Neural cell (in vitro differentiated cells): ENCODE measurements around the gene FLT1.

Experiments
- EP300 ChIP-seq: fragments of 450-650 bp; conservative IDR thresholded peaks from 2 replicates; pipeline ENCODE4 v1.6.1; 2014; ENCODE audit warnings: antibody characterized with exemption, mild to moderate bottlenecking, moderate library complexity; ENCODE audit not compliant: poor library complexity, severe bottlenecking
- EZH2 ChIP-seq: fragments of 200-600, 300-800 bp; shearing (Covaris generic), sonication (generic); IDR thresholded peaks from 2 replicates; pipeline ENCODE4 v1.6.1; 2014; ENCODE audit warnings: antibody characterized with exemption, low read length, borderline replicate concordance, mild to moderate bottlenecking; ENCODE audit not compliant: insufficient read depth, poor library complexity, severe bottlenecking
- MXI1 ChIP-seq: fragments of 450-650 bp; conservative IDR thresholded peaks from 2 replicates; pipeline ENCODE4 v1.6.1; 2014; ENCODE audit warnings: antibody characterized with exemption, mild to moderate bottlenecking; ENCODE audit not compliant: poor library complexity, severe bottlenecking
- POLR2AphosphoS5 ChIP-seq: IDR thresholded peaks from 2 replicates; pipeline ENCODE4 v1.6.1; 2012
- RAD21 ChIP-seq: fragments of 450-650 bp; conservative IDR thresholded peaks from 2 replicates; pipeline ENCODE4 v1.6.1; 2014; ENCODE audit warnings: antibody characterized with exemption, mild to moderate bottlenecking, moderate library complexity
- SMC3 ChIP-seq: fragments of 450-650 bp; conservative IDR thresholded peaks from 2 replicates; pipeline ENCODE4 v1.6.1; 2014; ENCODE audit warnings: antibody characterized with exemption, mild to moderate bottlenecking, moderate library complexity; ENCODE audit not compliant: poor library complexity
- TAF1 ChIP-seq: IDR thresholded peaks from 2 replicates; pipeline ENCODE4 v1.6.1; 2012; ENCODE audit warnings: low read depth
- TF ChIP-seq, protein P1 (sequence below): fragments of 450-650 bp; IDR thresholded peaks from 2 replicates; pipeline ENCODE4 v1.5.1; 2014; ENCODE audit warnings: antibody characterized with exemption, mild to moderate bottlenecking, moderate library complexity; ENCODE audit not compliant: poor library complexity, severe bottlenecking

DNA sequence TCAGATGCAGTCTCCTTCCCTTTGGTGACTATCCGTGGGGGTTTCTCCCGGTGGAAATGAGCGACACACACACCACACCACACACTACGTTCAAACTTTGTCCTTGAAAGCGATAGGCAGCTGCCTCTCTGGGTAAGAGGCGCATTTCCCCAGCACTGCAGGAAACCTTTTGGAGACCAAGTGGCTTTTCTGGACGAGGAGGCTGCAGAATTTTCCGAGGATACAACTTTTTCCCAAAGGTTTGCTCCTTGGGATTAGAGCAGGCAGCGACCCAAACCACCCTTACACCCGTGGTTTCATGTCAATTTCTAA is 38.2 kb upstream of the FLT1 start:
- TF ChIP-seq EZH2 = no peak
- TF ChIP-seq, protein P1, sequence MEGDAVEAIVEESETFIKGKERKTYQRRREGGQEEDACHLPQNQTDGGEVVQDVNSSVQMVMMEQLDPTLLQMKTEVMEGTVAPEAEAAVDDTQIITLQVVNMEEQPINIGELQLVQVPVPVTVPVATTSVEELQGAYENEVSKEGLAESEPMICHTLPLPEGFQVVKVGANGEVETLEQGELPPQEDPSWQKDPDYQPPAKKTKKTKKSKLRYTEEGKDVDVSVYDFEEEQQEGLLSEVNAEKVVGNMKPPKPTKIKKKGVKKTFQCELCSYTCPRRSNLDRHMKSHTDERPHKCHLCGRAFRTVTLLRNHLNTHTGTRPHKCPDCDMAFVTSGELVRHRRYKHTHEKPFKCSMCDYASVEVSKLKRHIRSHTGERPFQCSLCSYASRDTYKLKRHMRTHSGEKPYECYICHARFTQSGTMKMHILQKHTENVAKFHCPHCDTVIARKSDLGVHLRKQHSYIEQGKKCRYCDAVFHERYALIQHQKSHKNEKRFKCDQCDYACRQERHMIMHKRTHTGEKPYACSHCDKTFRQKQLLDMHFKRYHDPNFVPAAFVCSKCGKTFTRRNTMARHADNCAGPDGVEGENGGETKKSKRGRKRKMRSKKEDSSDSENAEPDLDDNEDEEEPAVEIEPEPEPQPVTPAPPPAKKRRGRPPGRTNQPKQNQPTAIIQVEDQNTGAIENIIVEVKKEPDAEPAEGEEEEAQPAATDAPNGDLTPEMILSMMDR = no peak
- TF ChIP-seq EP300 = no peak
- no peak for TF ChIP-seq TAF1
- TF ChIP-seq POLR2AphosphoS5 = no peak
- no peak for TF ChIP-seq MXI1
- TF ChIP-seq SMC3 = no peak
- TF ChIP-seq RAD21 = no peak
